HG03354 (cell line): ENCODE results near the gene CD151.

Source experiments
- ATAC-seq: cut with Tn5 transposase; IDR thresholded peaks from one replicate; pipeline ENCODE4 v1.9.1; 2021; ENCODE audit warnings: mild to moderate bottlenecking; ENCODE audit not compliant: unreplicated experiment, poor library complexity, severe bottlenecking

The CD151 gene

GRCh38 chr11:866481-866880 is 33.7 kb downstream of the CD151 start:
- no peak for ATAC-seq

DNA sequence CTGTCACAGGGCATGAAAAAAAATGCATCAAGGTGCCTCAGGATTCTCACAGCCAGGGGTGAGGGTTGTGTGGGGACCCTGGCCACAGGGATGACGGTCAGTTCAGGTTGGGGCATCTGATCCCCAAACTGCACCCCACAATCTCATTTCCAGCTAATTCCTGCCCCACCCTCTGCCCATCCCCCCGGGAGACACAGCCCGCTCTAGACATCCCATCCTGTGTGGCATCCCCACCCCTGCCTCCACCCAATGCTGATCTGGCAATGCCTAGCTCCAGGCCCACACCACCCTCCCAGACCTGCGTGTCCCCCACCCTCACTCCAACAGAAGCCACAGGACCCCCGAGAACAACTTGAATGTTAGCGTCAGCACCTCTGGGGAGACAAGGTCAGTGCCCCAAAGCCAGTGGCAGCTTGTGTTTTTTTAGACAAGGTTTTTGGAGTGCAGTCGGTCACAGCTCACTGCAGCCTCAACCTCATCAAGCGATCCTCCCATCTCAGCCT is 35.2 kb downstream of the CD151 start:
- no peak for ATAC-seq

DNA sequence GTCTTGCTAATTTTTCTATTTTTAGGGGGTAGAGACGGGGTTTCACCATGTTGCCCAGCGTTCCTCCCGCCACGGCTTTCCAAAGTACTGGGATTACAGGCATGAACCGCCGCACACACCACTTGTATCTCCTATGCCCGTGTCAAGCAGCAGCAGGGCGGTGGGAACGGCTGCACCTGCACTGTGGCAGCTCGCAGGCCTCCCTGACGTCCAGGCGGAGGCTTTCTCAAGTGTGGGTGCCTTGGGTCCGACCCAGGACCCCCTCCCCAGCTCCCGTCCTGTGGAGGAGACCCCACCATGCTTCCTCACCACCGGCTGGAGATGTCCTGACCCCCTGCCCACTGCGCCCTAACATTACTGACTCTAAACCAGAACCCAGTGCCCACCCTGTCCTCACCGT is 35.6 kb downstream of the CD151 start:
- no peak for ATAC-seq

GRCh38 chr11:868802-869201 is 36.0 kb downstream of the CD151 start:
- no peak for ATAC-seq

GRCh38 chr11:869399-870126 is 36.8 kb downstream of the CD151 start:
- ATAC-seq = no peak

DNA sequence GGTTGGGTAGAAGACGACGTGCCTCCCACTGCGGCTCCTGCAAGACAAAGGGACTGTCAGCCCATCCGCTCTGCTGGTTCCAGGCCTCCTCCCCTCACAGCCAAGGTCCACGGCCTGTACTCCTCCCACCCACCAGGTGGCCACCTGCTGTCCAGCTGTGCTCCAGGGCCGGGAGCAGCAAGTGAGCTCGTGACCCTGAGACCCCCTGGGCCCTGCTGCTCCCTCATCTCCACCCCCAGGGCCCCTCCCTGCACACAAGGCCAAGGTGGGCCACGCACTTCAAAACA is 37.3 kb downstream of the CD151 start:
- ATAC-seq = no peak

DNA sequence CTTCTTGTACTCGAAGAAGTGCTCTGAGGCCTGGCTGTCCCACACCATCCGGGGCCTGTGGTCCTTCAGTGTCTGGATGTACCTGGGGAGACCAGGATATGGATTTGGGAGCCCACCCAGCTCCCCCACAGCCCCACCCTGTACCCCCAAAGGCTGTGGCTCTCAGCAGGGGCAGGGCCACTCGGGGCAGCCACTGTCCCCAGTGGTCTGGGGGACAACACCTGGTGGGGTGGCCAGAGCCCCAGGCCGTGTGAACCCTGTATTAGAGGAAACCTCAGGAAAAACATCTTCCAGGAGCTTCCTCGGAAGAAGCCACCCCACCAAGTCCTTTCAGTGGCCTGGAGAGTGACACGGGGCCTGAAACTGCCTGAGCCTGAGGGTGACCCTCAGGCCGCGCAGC is 37.7 kb downstream of the CD151 start:
- ATAC-seq = no peak

DNA sequence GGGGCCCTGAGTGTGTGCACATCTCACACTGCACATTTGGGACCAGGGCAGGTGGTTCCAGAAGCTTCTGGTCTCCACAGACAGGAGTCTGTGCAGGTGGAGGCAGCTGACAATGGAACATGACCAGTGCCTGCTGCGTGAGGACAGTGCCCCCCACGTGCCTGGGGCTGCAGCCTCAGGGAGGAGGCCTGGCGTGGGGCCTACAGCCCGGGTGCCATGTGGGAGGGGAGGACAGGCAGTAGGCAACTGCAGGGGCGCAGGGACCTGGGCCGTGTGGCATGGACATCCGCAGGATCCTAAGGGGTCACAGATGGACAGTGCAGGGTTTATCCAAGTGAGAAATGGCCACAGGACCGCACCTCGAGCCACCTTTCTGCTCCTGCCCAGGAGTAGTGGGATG is 38.7 kb downstream of the CD151 start:
- ATAC-seq = no peak

- no peak for ATAC-seq
Observed at GRCh38 chr11:872799-873198, 40.0 kb downstream of the CD151 start.

DNA sequence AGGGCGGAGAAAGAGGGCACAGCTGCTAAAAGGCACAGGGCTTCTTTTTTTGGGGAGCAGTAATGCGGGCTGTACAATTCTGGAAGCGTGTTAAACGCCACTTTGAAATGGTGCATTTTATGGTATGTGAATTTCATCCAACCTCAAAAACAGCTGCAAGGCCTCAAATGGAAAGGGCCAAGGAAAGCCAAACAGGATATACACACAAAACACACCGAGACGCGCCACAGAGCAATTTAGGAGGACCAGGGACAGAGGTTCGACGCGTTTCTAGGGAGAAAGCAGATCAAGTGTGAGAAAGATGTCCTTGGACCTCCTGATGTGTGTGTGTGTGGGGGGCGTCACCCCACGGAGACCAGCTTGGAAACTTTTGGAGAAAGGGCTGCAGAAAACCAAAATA is 41.0 kb downstream of the CD151 start:
- ATAC-seq = no peak

DNA sequence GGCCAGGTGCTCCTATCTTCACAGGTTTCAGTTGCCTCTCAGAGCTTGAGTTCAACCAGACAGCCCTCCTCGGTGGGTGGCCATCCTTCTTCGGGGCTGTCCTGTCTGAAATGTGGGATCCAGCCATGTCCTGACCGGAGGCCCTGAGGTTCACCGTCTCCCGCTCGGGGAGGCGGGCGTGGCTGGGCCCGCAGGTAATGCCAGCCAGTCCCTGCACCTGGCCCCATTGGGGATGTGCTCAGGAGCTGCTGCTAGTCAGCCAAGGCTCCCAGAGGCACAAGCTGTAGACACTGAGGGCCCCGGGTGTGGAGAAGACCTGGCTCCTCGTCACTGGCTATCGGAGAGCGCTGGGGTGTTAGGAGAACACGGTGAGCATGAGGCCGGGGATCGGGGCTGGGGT is 42.5 kb downstream of the CD151 start:
- no peak for ATAC-seq

DNA sequence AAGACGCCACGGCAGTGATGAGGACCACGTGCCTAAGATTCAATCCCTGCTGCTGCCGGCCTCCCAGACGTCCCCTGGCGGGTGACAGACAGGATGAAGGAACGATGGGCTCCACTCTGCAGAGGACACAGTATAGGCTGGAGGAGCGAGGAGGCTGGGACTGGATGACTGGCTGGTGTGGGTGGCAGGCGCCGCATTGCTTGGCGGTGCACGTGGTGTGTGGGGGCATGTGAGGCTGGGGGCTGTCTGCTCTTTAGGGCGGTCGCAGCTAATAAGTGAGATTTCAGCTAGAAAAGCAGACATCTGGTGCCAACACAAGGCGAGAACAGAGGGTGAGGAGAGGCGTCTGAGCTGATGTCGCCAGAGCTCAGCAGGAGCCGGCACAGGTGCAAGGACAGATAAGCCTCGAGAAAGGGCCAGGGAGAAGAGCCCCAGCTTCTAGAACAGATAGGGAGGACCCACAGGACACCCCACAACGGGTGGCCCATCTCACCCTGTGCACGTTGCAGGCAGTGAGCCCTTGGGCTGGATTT is 43.1 kb downstream of the CD151 start:
- ATAC-seq = no peak

- ATAC-seq = no peak
Observed at GRCh38 chr11:876545-876944, 43.8 kb downstream of the CD151 start.

DNA sequence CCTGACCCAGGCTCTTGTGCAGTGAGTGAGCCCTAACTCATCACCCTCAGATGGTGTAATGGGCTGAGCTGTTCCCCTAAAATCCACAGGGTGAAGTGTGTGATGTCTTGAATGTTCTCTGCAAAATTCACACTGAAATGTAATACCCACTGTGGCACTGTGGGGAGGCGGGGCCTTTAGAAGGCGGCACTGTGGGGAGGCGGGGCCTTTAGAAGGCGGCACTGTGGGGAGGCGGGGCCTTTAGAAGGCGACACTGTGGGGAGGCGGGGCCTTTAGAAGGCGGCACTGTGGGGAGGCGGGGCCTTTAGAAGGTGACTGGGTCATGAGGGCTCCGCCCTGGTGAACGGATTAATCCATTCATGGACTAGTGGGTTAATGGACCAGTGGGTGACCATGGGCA is 44.8 kb downstream of the CD151 start:
- ATAC-seq = no peak

DNA sequence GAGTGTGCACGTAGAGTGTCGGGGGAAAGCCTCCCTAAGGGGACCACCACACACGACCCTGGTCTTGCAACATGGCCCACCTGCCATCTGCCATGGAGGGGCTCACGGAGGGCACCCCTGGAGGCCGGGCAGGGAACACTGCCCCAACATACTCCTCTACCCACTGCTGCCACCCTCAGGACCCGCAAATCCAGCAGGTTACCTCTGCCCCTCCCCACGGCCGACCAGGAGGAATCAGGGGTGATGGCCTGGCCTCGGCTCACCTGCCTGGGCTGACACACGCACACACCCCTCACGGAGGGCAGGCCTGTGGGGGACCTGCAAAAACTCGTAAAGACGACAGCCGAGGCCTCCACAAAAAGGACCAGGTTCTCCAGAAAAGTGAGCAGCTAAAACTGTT is 47.7 kb downstream of the CD151 start:
- no peak for ATAC-seq

- ATAC-seq = no peak
Observed at GRCh38 chr11:882596-882995, 49.8 kb downstream of the CD151 start.

DNA sequence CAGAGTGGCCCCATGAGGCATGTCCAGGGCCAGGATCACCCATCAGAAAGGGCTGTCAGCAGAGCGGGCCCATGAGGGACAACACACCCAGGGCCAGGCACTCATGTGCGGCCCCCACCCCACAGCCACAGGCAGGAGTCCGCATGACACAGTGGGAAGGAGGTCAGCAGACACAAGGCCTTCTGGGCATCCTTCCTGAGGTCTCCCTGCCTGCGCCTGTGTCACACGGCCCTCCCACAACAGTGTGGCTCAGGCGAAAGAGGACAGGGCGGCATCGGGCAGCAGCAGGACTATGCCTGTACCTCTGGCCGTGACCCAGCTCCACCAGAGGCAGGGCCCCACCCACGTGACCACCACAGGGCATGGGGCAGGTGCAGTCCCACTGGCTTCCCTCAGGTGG is 50.8 kb downstream of the CD151 start:
- ATAC-seq = no peak

DNA sequence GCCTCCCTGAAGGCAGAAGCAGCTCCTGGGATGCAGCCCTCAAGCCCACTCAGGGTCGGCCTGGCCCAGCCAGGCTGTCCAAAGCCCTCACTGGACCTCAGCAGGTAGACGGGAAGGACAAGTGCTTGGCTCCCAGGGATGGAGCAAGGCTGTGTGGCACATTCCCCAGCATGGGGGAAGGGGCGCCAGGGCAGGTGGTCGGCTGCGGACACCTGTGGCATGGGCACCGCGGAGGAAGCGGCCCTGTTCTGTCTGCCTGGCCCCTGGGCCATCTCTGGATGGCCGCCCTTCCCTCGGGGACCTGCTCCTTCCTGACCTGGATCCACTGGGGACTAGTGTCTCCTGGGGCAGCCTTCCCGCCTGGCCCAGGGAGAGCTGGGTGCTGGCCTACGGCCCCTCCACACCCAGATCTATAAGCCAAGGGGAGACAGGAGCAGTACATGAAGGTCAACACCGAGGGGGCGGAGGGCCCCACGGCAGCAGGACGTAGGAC is 51.9 kb downstream of the CD151 start:
- no peak for ATAC-seq

- no peak for ATAC-seq
Observed at GRCh38 chr11:886568-886967, 53.8 kb downstream of the CD151 start.

- ATAC-seq = no peak
Observed at GRCh38 chr11:887589-887988, 54.8 kb downstream of the CD151 start.
